Trophoblast cell (in vitro differentiated cells and primary cell): ENCODE data around the gene COL6A5.
A peak's percentile ranks its signal among the peaks of the same experiment; 100 is the strongest.

Experiments used
- DNase-seq, 2 donors: peaks; one replicate each; pipeline ENCODE4 v3.0.0-alpha.2; 2016
- H2AFZ ChIP-seq: 2 replicates; pipeline ENCODE4 v1.6.1; 2013; ENCODE audit warnings: low read length, moderate library complexity, mild to moderate bottlenecking; ENCODE audit not compliant: insufficient read depth, poor library complexity
- H2AK5ac ChIP-seq: 2 replicates; pipeline ENCODE4 v1.6.1; 2013; ENCODE audit warnings: mild to moderate bottlenecking, low read length
- H2BK120ac ChIP-seq: 2 replicates; pipeline ENCODE4 v1.6.1; 2013; ENCODE audit warnings: low read length, mild to moderate bottlenecking, moderate library complexity; ENCODE audit not compliant: insufficient read depth, poor library complexity
- H2BK12ac ChIP-seq: 2 replicates; pipeline ENCODE4 v1.6.1; 2013; ENCODE audit warnings: mild to moderate bottlenecking, low read length, moderate library complexity
- H2BK5ac ChIP-seq: 2 replicates; pipeline ENCODE4 v1.6.1; 2013; ENCODE audit warnings: low read length, low read depth, moderate library complexity, mild to moderate bottlenecking; ENCODE audit not compliant: poor library complexity
- H3K14ac ChIP-seq: 2 replicates; pipeline ENCODE4 v1.6.1; 2013; ENCODE audit warnings: mild to moderate bottlenecking, low read length
- H3K18ac ChIP-seq: 2 replicates; pipeline ENCODE4 v1.6.1; 2013; ENCODE audit warnings: mild to moderate bottlenecking, low read length
- H3K23ac ChIP-seq: 2 replicates; pipeline ENCODE4 v1.6.1; 2013; ENCODE audit warnings: low read length
- H3K27ac ChIP-seq: 2 replicates; pipeline ENCODE4 v1.5.1; 2013; ENCODE audit warnings: low read depth, mild to moderate bottlenecking, inconsistent platforms, low read length, moderate library complexity
- H3K27me3 ChIP-seq: 2 replicates; pipeline ENCODE4 v1.6.1; 2013; ENCODE audit warnings: inconsistent platforms, mild to moderate bottlenecking, low read length, moderate library complexity; ENCODE audit not compliant: insufficient read depth
- H3K36me3 ChIP-seq, 2 experiments: 1 replicate in 1 of 2; 2 replicates in 1 of 2; pipeline ENCODE4 v1.6.1; 2013; ENCODE audit warnings: low read length in 2 of 2, mild to moderate bottlenecking in 2 of 2, moderate library complexity in 1 of 2; ENCODE audit not compliant: insufficient read depth in 2 of 2, control insufficient read depth in 1 of 2
- H3K4ac ChIP-seq: 2 replicates; pipeline ENCODE4 v1.6.1; 2013; ENCODE audit warnings: low read depth, mild to moderate bottlenecking, low read length, moderate library complexity
- H3K4me1 ChIP-seq, 2 experiments: 1 replicate in 1 of 2; 2 replicates in 1 of 2; pipeline ENCODE4 v1.6.1; 2013; ENCODE audit warnings: low read length in 2 of 2, mild to moderate bottlenecking in 2 of 2, moderate library complexity in 1 of 2; ENCODE audit not compliant: insufficient read depth in 2 of 2, control insufficient read depth in 1 of 2
- H3K4me2 ChIP-seq: 2 replicates; pipeline ENCODE4 v1.6.1; 2013; ENCODE audit warnings: inconsistent platforms, mild to moderate bottlenecking, low read length, moderate library complexity
- H3K4me3 ChIP-seq: 2 replicates; pipeline ENCODE4 v1.5.1; 2013; ENCODE audit warnings: mild to moderate bottlenecking, low read depth, low read length, inconsistent platforms
- H3K79me1 ChIP-seq: one replicate; pipeline ENCODE4 v1.6.1; 2013; ENCODE audit warnings: low read length
- H3K79me2 ChIP-seq: 2 replicates; pipeline ENCODE4 v1.6.1; 2013; ENCODE audit warnings: low read length, mild to moderate bottlenecking; ENCODE audit not compliant: control insufficient read depth, insufficient read depth, poor library complexity
- H3K9ac ChIP-seq: 2 replicates; pipeline ENCODE4 v1.6.1; 2013; ENCODE audit warnings: mild to moderate bottlenecking, low read length
- H3K9me3 ChIP-seq: 2 replicates; pipeline ENCODE4 v1.6.1; 2013; ENCODE audit warnings: low read depth, mild to moderate bottlenecking, control low read depth, inconsistent platforms, low read length; ENCODE audit not compliant: insufficient read depth
- H4K12ac ChIP-seq: 2 replicates; pipeline ENCODE4 v1.6.1; 2013; ENCODE audit warnings: low read depth, mild to moderate bottlenecking, low read length, moderate library complexity
- H4K8ac ChIP-seq: 2 replicates; pipeline ENCODE4 v1.6.1; 2013; ENCODE audit warnings: low read depth, mild to moderate bottlenecking, low read length, moderate library complexity
- H4K91ac ChIP-seq: one replicate; pipeline ENCODE4 v1.6.1; 2013; ENCODE audit warnings: low read depth, mild to moderate bottlenecking, low read length, moderate library complexity
- WGBS: extraction: QIAGEN DNeasy Blood & Tissue Kit; methylation state at CpG from one replicate; pipeline ENCODE4 v1.1.7; 2013; ENCODE audit warnings: missing lambda C conversion rate; ENCODE audit not compliant: insufficient read length, insufficient coverage; ENCODE audit errors: extremely low coverage; 5-methylcytosine and 5-hydroxymethylcytosine counted together

Gene COL6A5

DNA sequence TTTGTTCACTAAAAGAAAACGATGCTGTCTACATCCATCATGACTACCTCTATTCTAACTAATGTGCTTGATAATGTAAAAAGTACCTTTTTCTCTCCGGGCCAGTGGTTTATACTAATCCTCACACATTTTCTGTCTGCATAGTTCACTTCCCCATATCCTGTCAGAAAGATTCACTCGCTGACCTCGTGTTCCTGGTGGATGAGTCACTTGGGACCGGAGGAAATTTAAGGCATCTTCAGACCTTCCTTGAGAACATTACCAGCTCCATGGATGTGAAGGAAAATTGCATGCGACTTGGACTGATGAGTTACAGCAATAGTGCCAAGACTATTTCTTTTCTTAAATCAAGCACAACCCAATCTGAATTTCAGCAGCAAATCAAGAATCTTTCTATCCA, 33.8 kb downstream of the COL6A5 start:
- peaks cover 2% of the 10 kb centered on the region for H3K79me1 ChIP-seq
- H4K12ac ChIP-seq = no peak overlapping the region
- no peak overlapping the region for H2BK5ac ChIP-seq
- H2BK12ac ChIP-seq = no peak overlapping the region
- no peak overlapping the region for H3K9ac ChIP-seq
- H4K91ac ChIP-seq = no peak overlapping the region
- no peaks in the 10 kb centered on the region for H3K36me3 ChIP-seq
- no peak overlapping the region for H3K23ac ChIP-seq
- no peaks in the 10 kb centered on the region for H3K27me3 ChIP-seq
- peaks cover 0 to 6% of the 10 kb centered on the region in 2 experiments for H3K4me1 ChIP-seq
- no peak overlapping the region for H3K4me2 ChIP-seq
- no peak overlapping the region for H2AFZ ChIP-seq
- H3K4me3 ChIP-seq = no peak overlapping the region
- peak in 1 of 2 donors; percentile 4 for DNase-seq
- no peak overlapping the region for H4K8ac ChIP-seq
- no peak overlapping the region for H2AK5ac ChIP-seq
- WGBS = no CpG with 5 or more reads among the region's 6 CpGs
- no peak overlapping the region for H3K18ac ChIP-seq
- H3K79me2 ChIP-seq = no peaks in the 10 kb centered on the region
- H3K4ac ChIP-seq = no peak overlapping the region
- H3K9me3 ChIP-seq = no peaks in the 10 kb centered on the region
- H2BK120ac ChIP-seq = no peak overlapping the region
- no peak overlapping the region for H3K14ac ChIP-seq
- H3K27ac ChIP-seq = no peak overlapping the region

DNA sequence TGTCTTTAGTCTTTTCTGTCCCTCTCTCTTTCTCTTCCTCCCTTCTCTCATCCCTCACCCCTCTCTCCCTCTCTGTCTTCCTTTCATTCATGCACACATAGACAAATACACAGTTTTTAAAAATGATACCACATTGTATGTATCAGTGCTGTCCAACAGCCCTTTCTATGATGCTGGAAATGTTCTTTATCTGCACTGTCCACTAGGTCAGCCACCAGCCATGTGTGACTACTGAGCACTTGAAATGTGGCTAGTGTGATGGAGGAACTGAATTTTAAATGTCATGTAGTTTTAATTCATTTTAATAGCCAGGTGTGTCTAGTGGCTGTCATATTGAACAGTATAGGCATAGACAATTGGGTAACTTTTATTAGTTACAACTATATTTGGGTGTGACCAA, 34.9 kb downstream of the COL6A5 start:
- H2BK5ac ChIP-seq = no peak overlapping the region
- H3K4me1 ChIP-seq = peaks cover 0 to 6% of the 10 kb centered on the region in 2 experiments
- H3K4ac ChIP-seq = no peak overlapping the region
- DNase-seq = no peak
- H4K91ac ChIP-seq = no peak overlapping the region
- no peak overlapping the region for H3K23ac ChIP-seq
- H4K12ac ChIP-seq = no peak overlapping the region
- H3K79me2 ChIP-seq = no peaks in the 10 kb centered on the region
- H3K4me2 ChIP-seq = no peak overlapping the region
- H3K9ac ChIP-seq = no peak overlapping the region
- H2AK5ac ChIP-seq = no peak overlapping the region
- no peak overlapping the region for H2BK12ac ChIP-seq
- no peaks in the 10 kb centered on the region for H3K27me3 ChIP-seq
- H2AFZ ChIP-seq = no peak overlapping the region
- H3K18ac ChIP-seq = no peak overlapping the region
- H4K8ac ChIP-seq = no peak overlapping the region
- H3K27ac ChIP-seq = no peak overlapping the region
- H3K14ac ChIP-seq = no peak overlapping the region
- H3K36me3 ChIP-seq = no peaks in the 10 kb centered on the region
- no peak overlapping the region for H3K4me3 ChIP-seq
- no peaks in the 10 kb centered on the region for H3K9me3 ChIP-seq
- peaks cover 2% of the 10 kb centered on the region for H3K79me1 ChIP-seq
- no peak overlapping the region for H2BK120ac ChIP-seq

DNA sequence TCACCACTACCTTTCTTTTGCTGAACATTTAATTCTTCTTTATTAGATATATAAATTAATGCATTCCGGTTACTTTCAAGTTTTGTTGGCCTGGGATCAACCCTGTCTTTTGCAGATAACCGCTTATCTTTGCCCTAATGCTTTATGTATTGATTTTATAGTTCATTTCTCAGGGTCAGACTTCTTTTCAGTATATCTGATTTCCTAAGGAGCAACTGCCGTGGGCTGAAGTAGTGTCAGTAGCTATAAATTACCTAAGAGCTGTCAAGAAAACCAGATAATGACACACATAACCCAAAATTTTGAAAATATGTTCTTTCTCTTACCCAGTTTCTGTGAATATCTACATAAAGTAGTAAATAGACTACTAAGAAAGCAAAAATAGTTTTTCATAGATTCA, 38.0 kb downstream of the COL6A5 start:
- Histone ChIP-seq H3K9me3 (no peaks in the 10 kb centered on the region), H3K36me3 (no peaks in the 10 kb centered on the region), H4K12ac (no peak overlapping the region), H2AK5ac (no peak overlapping the region), H3K14ac (no peak overlapping the region), H3K27ac (no peak overlapping the region), H3K4ac (no peak overlapping the region), H3K4me2 (no peak overlapping the region), H3K27me3 (no peaks in the 10 kb centered on the region), H2AFZ (no peak overlapping the region), H4K8ac (no peak overlapping the region), H3K18ac (no peak overlapping the region), H3K9ac (no peak overlapping the region), H2BK12ac (no peak overlapping the region), H2BK5ac (no peak overlapping the region), H2BK120ac (no peak overlapping the region), H3K4me3 (no peak overlapping the region), H3K4me1 (peaks cover 0 to 6% of the 10 kb centered on the region in 2 experiments), H4K91ac (no peak overlapping the region), H3K79me2 (no peaks in the 10 kb centered on the region), H3K79me1 (peaks cover 2% of the 10 kb centered on the region), H3K23ac (no peak overlapping the region)
- no peak for DNase-seq
- WGBS = no CpG with 5 or more reads among the region's 3 CpGs

DNA sequence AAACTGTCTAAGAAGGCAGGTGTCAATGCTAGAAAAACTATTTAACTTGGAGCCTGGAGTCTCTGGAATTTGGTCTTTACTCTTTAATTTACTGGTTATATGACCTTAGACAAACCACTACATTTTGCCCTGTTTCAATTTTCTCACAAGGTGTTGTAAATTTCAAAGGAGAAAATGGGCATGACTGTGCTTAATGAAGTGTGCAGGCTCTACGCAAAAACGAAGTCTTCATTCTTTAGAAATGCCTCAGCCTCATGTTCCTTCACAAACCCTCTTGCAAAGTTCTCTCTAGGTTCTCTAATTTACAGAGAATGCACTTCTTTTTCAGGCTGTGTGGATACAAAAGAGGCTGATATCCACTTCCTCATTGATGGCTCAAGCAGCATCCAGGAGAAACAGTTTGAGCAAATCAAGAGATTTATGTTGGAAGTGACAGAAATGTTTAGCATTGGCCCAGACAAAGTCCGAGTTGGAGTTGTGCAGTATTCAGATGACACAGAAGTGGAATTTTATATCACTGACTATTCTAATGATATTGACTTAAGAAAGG, 39.1 kb downstream of the COL6A5 start:
- H3K79me2 ChIP-seq = no peaks in the 10 kb centered on the region
- no peak for DNase-seq
- H3K79me1 ChIP-seq = no peaks in the 10 kb centered on the region
- H3K14ac ChIP-seq = no peak overlapping the region
- no peak overlapping the region for H2BK120ac ChIP-seq
- H3K4ac ChIP-seq = no peak overlapping the region
- H3K4me3 ChIP-seq = no peak overlapping the region
- no peak overlapping the region for H2BK12ac ChIP-seq
- H3K4me1 ChIP-seq = no peaks in the 10 kb centered on the region
- H2AFZ ChIP-seq = no peak overlapping the region
- H3K9me3 ChIP-seq = no peaks in the 10 kb centered on the region
- no peak overlapping the region for H2BK5ac ChIP-seq
- H3K36me3 ChIP-seq = no peaks in the 10 kb centered on the region
- no peaks in the 10 kb centered on the region for H3K27me3 ChIP-seq
- WGBS = no CpG with 5 or more reads among the region's 3 CpGs
- H4K12ac ChIP-seq = no peak overlapping the region
- H4K8ac ChIP-seq = no peak overlapping the region
- H3K23ac ChIP-seq = no peak overlapping the region
- H4K91ac ChIP-seq = no peak overlapping the region
- no peak overlapping the region for H2AK5ac ChIP-seq
- no peak overlapping the region for H3K4me2 ChIP-seq
- no peak overlapping the region for H3K9ac ChIP-seq
- no peak overlapping the region for H3K27ac ChIP-seq
- no peak overlapping the region for H3K18ac ChIP-seq
